GM13977 (cell line): ENCODE data around the gene HECTD2.
A peak's percentile ranks its signal among the peaks of the same experiment; 100 is the strongest.

Source experiments
- DNase-seq: peaks from one replicate; pipeline ENCODE4 v3.0.0; 2012; ENCODE audit warnings: low spot score
- CTCF ChIP-seq: IDR thresholded peaks from 2 replicates; pipeline ENCODE4 v1.5.1; 2012; ENCODE audit warnings: mild to moderate bottlenecking, control low read depth; ENCODE audit not compliant: insufficient read depth; ENCODE audit errors: extremely low read depth, missing control alignments
- in situ Hi-C: fragments of 300-500 bp; cut with MboI; formaldehyde crosslinking; loops from one replicate; pipeline ENCODE4 v1.12.0; 2022; ENCODE audit warnings: low sequenced_read_pairs, low pct_unique_long_range_greater_than_20kb, mixed read lengths, inconsistent platforms; ENCODE audit not compliant: unreplicated experiment

The HECTD2 gene

GRCh38 chr10:91545384-91545783, 135.2 kb downstream of the HECTD2 start:
- no peak for TF ChIP-seq CTCF
- DNase-seq, result no peak
- in situ Hi-C loops, result no loop called here

DNA sequence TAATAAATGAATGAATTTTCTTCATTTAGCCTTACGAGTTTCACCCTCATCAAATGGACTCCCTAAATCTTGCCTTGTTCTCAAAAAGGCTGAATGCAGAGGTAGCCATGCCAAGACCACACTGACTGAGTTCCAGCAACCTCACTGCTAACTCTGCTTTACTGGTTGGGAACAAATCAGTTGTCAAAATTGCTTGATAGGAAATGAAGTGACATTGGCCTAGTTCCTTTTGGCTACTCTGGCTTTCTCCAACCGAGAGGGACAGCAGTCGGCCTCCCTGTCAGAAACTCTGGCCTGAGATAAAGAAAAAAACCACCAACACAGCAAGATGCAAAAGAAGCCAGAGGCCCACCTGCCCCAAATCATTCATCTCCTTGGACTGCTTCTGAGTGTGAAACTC, 135.7 kb downstream of the HECTD2 start:
- in situ Hi-C loops, result no loop called here
- no peak for TF ChIP-seq CTCF
- DNase-seq, result no peak

GRCh38 chr10:91549262-91549661, 139.1 kb downstream of the HECTD2 start:
- no peak for TF ChIP-seq CTCF
- in situ Hi-C loops, result no loop called here
- DNase-seq, result no peak

DNA sequence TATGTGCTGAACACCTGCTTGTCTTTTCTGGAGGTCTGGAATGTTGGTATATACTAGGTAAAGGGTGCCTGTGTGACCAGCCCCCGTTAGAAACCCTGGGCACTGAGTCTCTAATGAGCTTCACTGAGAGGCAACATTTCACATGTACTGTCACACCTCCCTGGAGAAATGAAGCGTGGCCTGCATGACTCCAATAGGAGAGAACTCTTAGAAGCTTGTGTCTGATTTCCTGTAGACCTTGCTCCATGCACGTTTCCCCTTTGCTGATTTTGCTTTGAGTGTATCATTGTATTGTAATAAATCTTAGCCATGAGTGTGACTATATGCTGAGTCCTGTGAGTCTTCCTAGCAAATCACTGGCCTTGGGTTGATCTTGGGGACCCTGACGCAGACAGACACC, 139.9 kb downstream of the HECTD2 start:
- in situ Hi-C loops, result no loop called here
- no peak for DNase-seq
- no peak for TF ChIP-seq CTCF

DNA sequence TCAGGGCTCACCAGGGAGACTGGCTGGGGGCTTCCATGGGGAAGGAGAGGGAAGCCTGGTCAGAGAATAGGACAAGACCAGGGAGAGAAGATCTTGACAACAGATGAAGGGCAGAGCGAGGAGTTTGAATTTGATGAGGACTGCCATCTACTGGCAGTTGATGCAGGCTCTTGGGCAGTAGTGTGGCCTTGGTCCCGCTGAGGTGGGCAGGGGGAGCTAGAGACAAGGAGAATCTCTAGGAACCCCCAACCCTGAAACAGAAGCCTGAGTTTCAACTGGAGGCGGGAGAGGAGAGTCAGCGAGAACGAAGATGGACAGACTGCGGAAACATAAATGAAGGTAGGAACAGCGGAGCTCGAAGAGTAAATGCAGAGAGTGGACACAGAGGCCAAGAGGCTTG, 141.7 kb downstream of the HECTD2 start:
- in situ Hi-C loops, result no loop called here
- peak; percentile 65 for TF ChIP-seq CTCF
- DNase-seq, result no peak

DNA sequence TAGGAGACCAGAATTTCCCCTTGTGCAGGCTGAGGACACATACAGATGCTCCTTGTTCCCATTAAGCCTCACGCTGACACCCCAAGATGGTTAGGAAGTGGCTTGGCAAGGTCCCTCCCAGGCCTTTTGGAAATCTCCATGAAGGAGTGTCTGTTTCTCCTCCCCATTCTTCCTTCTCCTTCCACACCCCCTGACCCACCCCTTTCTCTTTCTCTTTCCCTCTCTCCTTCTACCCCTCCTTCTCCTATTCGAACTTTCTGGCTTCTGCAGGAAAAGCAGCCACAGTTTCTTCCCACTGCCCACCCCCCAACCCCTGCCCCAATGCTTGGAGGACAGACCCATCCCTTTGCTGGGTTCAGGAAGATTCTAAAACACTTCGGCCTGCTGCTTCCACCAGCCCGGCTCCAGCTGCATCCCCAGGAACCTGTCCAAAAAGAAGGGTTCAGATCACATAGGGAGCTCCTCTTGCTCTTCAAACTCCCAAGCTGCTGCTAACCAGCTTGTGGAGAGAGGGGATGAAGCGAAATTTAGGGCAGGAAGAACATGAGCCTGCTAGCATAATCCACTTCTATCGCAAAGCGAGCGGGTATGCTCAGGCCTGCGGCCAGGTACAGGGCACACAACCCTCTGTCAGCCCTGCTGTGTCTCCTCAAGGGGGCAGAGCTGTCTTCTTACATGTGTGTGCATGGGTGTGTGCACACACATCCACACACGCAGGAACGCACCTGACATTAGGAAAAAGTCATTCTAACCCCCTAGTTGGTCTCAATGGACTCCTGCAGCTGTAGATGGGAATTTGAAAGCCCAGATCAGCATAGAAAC, 142.3 kb downstream of the HECTD2 start:
- DNase-seq, result no peak
- TF ChIP-seq CTCF, result peak; percentile 32
- in situ Hi-C loops, result no loop called here

GRCh38 chr10:91555455-91555854, 145.3 kb downstream of the HECTD2 start:
- in situ Hi-C loops, result no loop called here
- DNase-seq, result no peak
- no peak for TF ChIP-seq CTCF
